K562 (cell line): ENCODE results near the gene SETD5. TPM values are rescaled to one million over a fixed set of nuclear protein-coding genes. Genes with fewer than 3 reads are reported as not detected.

Source experiments
- BRF2 ChIP-seq: IDR thresholded peaks from 3 replicates; pipeline ENCODE4 v1.6.1; 2011; ENCODE audit warnings: borderline replicate concordance, mild to moderate bottlenecking; ENCODE audit not compliant: insufficient read length, insufficient read depth
- CBFB ChIP-seq: sonication (generic); formaldehyde crosslinking; IDR thresholded peaks from 2 replicates; pipeline ENCODE4 v1.4.0; 2020; ENCODE audit warnings: mild to moderate bottlenecking, missing genetic modification reagents
- CTCF ChIP-seq, 3 experiments: IDR thresholded peaks in 2 of 3; conservative IDR thresholded peaks in 1 of 3; 2 replicates each; pipeline ENCODE4 v1.5.1; 2011 to 2012; ENCODE audit warnings: low read length in 3 of 3, mild to moderate bottlenecking in 3 of 3, control low read depth in 2 of 3, improper control_type of control experiment in 1 of 3, inconsistent platforms in 1 of 3, low read depth in 1 of 3, mixed read lengths in 1 of 3, moderate library complexity in 1 of 3; ENCODE audit not compliant: insufficient read depth in 2 of 3
- CTCFL ChIP-seq: IDR thresholded peaks from 2 replicates; pipeline ENCODE4 v1.6.1; 2011; ENCODE audit warnings: borderline replicate concordance, low read depth, mild to moderate bottlenecking, moderate library complexity, low read length; ENCODE audit not compliant: insufficient read depth, poor library complexity, severe bottlenecking
- ELF2 ChIP-seq: fragments of 250-450 bp; sonication (Bioruptor Pico); IDR thresholded peaks from 2 replicates; pipeline ENCODE4 v1.5.0; 2021; ENCODE audit warnings: mild to moderate bottlenecking
- ELF4 ChIP-seq: fragments of 450-650 bp; formaldehyde crosslinking; IDR thresholded peaks from 2 replicates; pipeline ENCODE4 v1.4.0; 2022; ENCODE audit warnings: missing genetic modification characterization
- FOXM1 ChIP-seq, 2 experiments: fragments of 450-650 bp in 1 of 2; sonication (generic) in 1 of 2; formaldehyde crosslinking in 1 of 2; IDR thresholded peaks; 2 replicates each; pipeline versions ENCODE4 v1.6.1 to v1.9.0; 2017 to 2022; ENCODE audit warnings: low read depth in 2 of 2, mild to moderate bottlenecking in 2 of 2, missing genetic modification reagents in 1 of 2, moderate library complexity in 1 of 2
- MBD1 ChIP-seq: fragments of 250-450 bp; sonication (Bioruptor Pico); IDR thresholded peaks from 2 replicates; pipeline ENCODE4 v1.8.0; 2022; ENCODE audit warnings: inconsistent platforms
- MCM3 ChIP-seq: fragments of 450-650 bp; IDR thresholded peaks from 2 replicates; pipeline ENCODE4 v1.6.1; 2016
- MLLT1 ChIP-seq, 2 experiments: fragments of 450-650 bp; IDR thresholded peaks; 2 replicates each; pipeline ENCODE4 v1.6.1; 2016
- NONO ChIP-seq, 2 experiments: fragments of 200-400 bp in 1 of 2; fragments of 450-650 bp in 1 of 2; formaldehyde crosslinking in 1 of 2; IDR thresholded peaks; 2 replicates each; pipeline ENCODE4 v1.6.1; 2017; ENCODE audit warnings: low read depth in 2 of 2, mild to moderate bottlenecking in 2 of 2, moderate library complexity in 2 of 2, low read length in 1 of 2
- PURB ChIP-seq: sonication (generic); formaldehyde crosslinking; IDR thresholded peaks from 2 replicates; pipeline ENCODE4 v1.9.0; 2021; ENCODE audit warnings: low read depth, mild to moderate bottlenecking, missing genetic modification reagents
- TOE1 ChIP-seq, 2 experiments: fragments of 450-650 bp in 1 of 2; sonication (generic) in 1 of 2; formaldehyde crosslinking in 1 of 2; IDR thresholded peaks; 2 replicates each; pipeline versions ENCODE4 v1.7.1 to v1.8.0; 2016 to 2022; ENCODE audit warnings: borderline replicate concordance in 2 of 2, mild to moderate bottlenecking in 2 of 2, antibody characterized with exemption in 1 of 2, inconsistent platforms in 1 of 2, low read depth in 1 of 2, missing genetic modification reagents in 1 of 2, moderate library complexity in 1 of 2
- ZFP36 ChIP-seq: fragments of 150-350 bp; IDR thresholded peaks from 2 replicates; pipeline ENCODE4 v1.6.1; 2018; ENCODE audit warnings: low read length, low read depth; ENCODE audit not compliant: partially characterized antibody
- ZNF584 ChIP-seq: fragments of 200-800 bp; sonication (Bioruptor generic); IDR thresholded peaks from 2 replicates; pipeline ENCODE4 v1.6.1; 2016; ENCODE audit warnings: low read depth, mild to moderate bottlenecking, missing genetic modification characterization, missing compliant biosample characterization
- polyA plus RNA-seq, 8 experiments: library from polyadenylated mRNA; depleted of rRNA in 4 of 8; stranded (reverse) in 5 of 8; unstranded in 3 of 8; fragments of >200 nt; fragmentation: Nextera tagmentation in 2 of 8; fragmentation: Illumina TruSeq in 1 of 8; extraction: Ambion mirVana in 2 of 8; extraction: Trizol in 1 of 8; gene quantifications; 2 replicates each; pipeline versions ENCODE4 v1.2.1 to v1.2.3, GENCODE V29; 2011 to 2014; ENCODE audit warnings: inconsistent platforms in 1 of 8, missing spikeins in 1 of 8
- total RNA-seq, 7 experiments: library from RNA; depleted of rRNA in 6 of 7; stranded (reverse); fragments of >200 nt in 6 of 7; fragmentation: Illumina TruSeq in 2 of 7; extraction: Trizol in 2 of 7; gene quantifications; 2 replicates each; pipeline versions ENCODE4 v1.2.1 to v1.2.3, GENCODE V29; 2011 to 2021; ENCODE audit warnings: low replicate concordance in 1 of 7

The SETD5 gene
- total and polyA plus RNA-seq, 9 of the 15 experiments (the other 6 are each of a cell fraction or from before 2014, with no cell fraction given) = 20.8 to 135 (median 87.2) TPM

- TF ChIP-seq ELF2 (CRISPR knock-in tag) (peak; percentile 71), NONO (IDR thresholded peaks at IDR 0.05; ENCODE audit: low read depth in 2 of 2, low read length in 1 of 2) (no peak), ZNF584 (CRISPR knock-in tag) (peak; percentile 81; the same call in 1 of the 2 replicates), CTCFL (peak; percentile 1), ELF4 (CRISPR knock-in tag) (peak; percentile 79), FOXM1 (IDR thresholded peaks at IDR 0.05; ENCODE audit: low read depth) (no peak; the same call in none of the 2 replicates), FOXM1 (CRISPR knock-in tag; IDR thresholded peaks at IDR 0.05; ENCODE audit: low read depth) (peak; percentile 53; the same call in 1 of the 2 replicates), CBFB (CRISPR knock-in tag) (peak; percentile 99), CTCF (IDR thresholded peaks at IDR 0.05 in 2 of 3, conservative IDR thresholded peaks at IDR 0.05 in 1 of 3; ENCODE audit: insufficient read depth in 2 of 3, low read depth in 1 of 3, low read length in 3 of 3) (peak in 2 of 3 experiments; percentile 8 to 27; a peak in 2 of 6 replicates), MCM3 (no peak), TOE1 (IDR thresholded peaks at IDR 0.05; ENCODE audit: borderline replicate concordance) (peak; percentile 82; the same call in 1 of the 2 replicates), TOE1 (CRISPR knock-in tag; IDR thresholded peaks at IDR 0.05; ENCODE audit: borderline replicate concordance, low read depth) (no peak), MLLT1 (IDR thresholded peaks at IDR 0.05) (peak in 1 of 2 experiments; percentile 97; a peak in 3 of 4 replicates), BRF2 (no peak), MBD1 (CRISPR knock-in tag) (no peak), PURB (CRISPR knock-in tag) (no peak), ZFP36 (no peak)
Observed at GRCh38 chr3:9362731-9363530, 34.5 kb upstream of the SETD5 start, which contains the start of gene THUMPD3 (continued).
